GM12878 (cell line): ENCODE results near the gene MKRN1. TPM values are rescaled to one million over a fixed set of nuclear protein-coding genes. Genes with fewer than 3 reads are reported as not detected.

Experiments
- ATAC-seq: fragments of 200-7000 bp; cut with Tn5 transposase; 3 replicates; pipeline ENCODE4 v1.9.1; 2020; ENCODE audit warnings: mild to moderate bottlenecking, moderate library complexity
- BruUV-seq: library from RNA; stranded (reverse); fragments of 400-500 nt; replicated peaks from 2 replicates; lab custom pipeline; 2021; lab: Mats Ljungman, UMichigan
- CTCF ChIA-PET: fragments of 300-600 bp; sonication (Branson Sonifier 250); formaldehyde crosslinking; extraction: SDS; loops from one replicate; lab custom pipeline; 2021; ENCODE audit warnings: inconsistent platforms; lab: Yijun Ruan, JAX
- POLR2A ChIA-PET: fragments of 350-600 bp; formaldehyde crosslinking; extraction: SDS; loops from one replicate; lab custom pipeline; 2021; ENCODE audit warnings: inconsistent platforms; lab: Charles Lee
- RAD21 ChIA-PET: fragments of 300-600 bp; sonication (Branson Sonifier 250); formaldehyde crosslinking; loops from one replicate; lab custom pipeline; 2023; ENCODE audit warnings: antibody characterized with exemption; ENCODE audit not compliant: unreplicated experiment; lab: Charles Lee
- SMC1A ChIA-PET: fragments of 300-600 bp; sonication (Branson Sonifier 250); formaldehyde crosslinking; loops from one replicate; lab custom pipeline; 2023; ENCODE audit not compliant: unreplicated experiment, uncharacterized antibody; lab: Charles Lee
- DNase-seq: peaks from one replicate; pipeline ENCODE4 v3.0.0-alpha.2; 2011; ENCODE audit warnings: low read depth, low spot score
- FAIRE-seq: peaks from 3 replicates; lab custom pipeline; 2011; peaks lifted over from hg19 to GRCh38; lab: Jason Lieb, UNC
- H2AFZ ChIP-seq: 2 replicates; pipeline ENCODE4 v1.6.0; 2011; ENCODE audit warnings: low read depth, low read length, control low read depth; ENCODE audit not compliant: control insufficient read depth
- H3K27ac ChIP-seq: 2 replicates; pipeline ENCODE4 v1.5.1; 2011; ENCODE audit warnings: control low read depth; ENCODE audit not compliant: control insufficient read depth, insufficient read depth
- H3K27me3 ChIP-seq, 2 experiments: replicated peaks in 1 of 2; 2 replicates each; pipeline versions ENCODE4 v1.6.0 to v1.6.1; 2011; ENCODE audit warnings: low read length in 1 of 2; ENCODE audit not compliant: control insufficient read depth in 2 of 2, insufficient read depth in 2 of 2
- H3K36me3 ChIP-seq, 2 experiments: 2 replicates each; pipeline ENCODE4 v1.5.1; 2011; ENCODE audit warnings: low read length in 1 of 2; ENCODE audit not compliant: control insufficient read depth in 2 of 2, insufficient read depth in 2 of 2
- H3K4me1 ChIP-seq: 2 replicates; pipeline ENCODE4 v1.6.1; 2011; ENCODE audit warnings: mild to moderate bottlenecking, low read length, moderate library complexity, mixed read lengths; ENCODE audit not compliant: control insufficient read depth, insufficient read depth
- H3K4me2 ChIP-seq: 2 replicates; pipeline ENCODE4 v1.6.0; 2011; ENCODE audit warnings: control low read depth; ENCODE audit not compliant: control insufficient read depth, insufficient read depth
- H3K4me3 ChIP-seq: fragments of 200-600 bp; sonication (generic); 2 replicates; pipeline ENCODE4 v1.5.1; 2016
- H3K79me2 ChIP-seq: 2 replicates; pipeline ENCODE4 v1.6.0; 2011; ENCODE audit warnings: low read length; ENCODE audit not compliant: control insufficient read depth, insufficient read depth
- H3K9ac ChIP-seq: 2 replicates; pipeline ENCODE4 v1.8.0; 2011; ENCODE audit warnings: low read length, control low read depth, mixed read lengths; ENCODE audit not compliant: control insufficient read depth, insufficient read depth
- H3K9me3 ChIP-seq: replicated peaks from 3 replicates; pipeline ENCODE4 v1.5.1; 2011; ENCODE audit warnings: mild to moderate bottlenecking, low read length; ENCODE audit not compliant: control insufficient read depth, insufficient read depth
- H4K20me1 ChIP-seq: 2 replicates; pipeline ENCODE4 v1.6.0; 2011; ENCODE audit not compliant: control insufficient read depth, insufficient read depth
- E2F8 ChIP-seq: fragments of 450-650 bp; IDR thresholded peaks from 2 replicates; pipeline ENCODE4 v1.6.1; 2018; ENCODE audit warnings: mild to moderate bottlenecking, low read depth, moderate library complexity; ENCODE audit not compliant: partially characterized antibody
- ESRRA ChIP-seq: IDR thresholded peaks from 2 replicates; pipeline ENCODE4 v1.6.1; 2012; ENCODE audit warnings: mild to moderate bottlenecking, low read length, improper control_type of control experiment
- GABPA ChIP-seq: IDR thresholded peaks from 2 replicates; pipeline ENCODE4 v1.6.1; 2014; ENCODE audit warnings: antibody characterized with exemption, low read depth, mild to moderate bottlenecking, inconsistent platforms
- KLF5 ChIP-seq: fragments of 450-650 bp; IDR thresholded peaks from 2 replicates; pipeline ENCODE4 v1.6.1; 2014; ENCODE audit warnings: mild to moderate bottlenecking; ENCODE audit not compliant: partially characterized antibody
- MLLT1 ChIP-seq: fragments of 450-650 bp; IDR thresholded peaks from 2 replicates; pipeline ENCODE4 v1.6.1; 2016; ENCODE audit warnings: mild to moderate bottlenecking
- SMAD1 ChIP-seq: fragments of 450-650 bp; IDR thresholded peaks from 2 replicates; pipeline ENCODE4 v1.6.1; 2018; ENCODE audit warnings: mild to moderate bottlenecking, low read depth; ENCODE audit not compliant: partially characterized antibody
- SREBF1 ChIP-seq: IDR thresholded peaks from 2 replicates; pipeline ENCODE4 v1.6.1; 2012; ENCODE audit warnings: mild to moderate bottlenecking, low read length
- ZNF207 ChIP-seq: fragments of 450-650 bp; IDR thresholded peaks from 2 replicates; pipeline ENCODE4 v1.6.1; 2014; ENCODE audit warnings: antibody characterized with exemption, mild to moderate bottlenecking, borderline replicate concordance
- ZNF24 ChIP-seq: fragments of 450-650 bp; IDR thresholded peaks from 2 replicates; pipeline ENCODE4 v1.6.1; 2017; ENCODE audit warnings: antibody characterized with exemption, mild to moderate bottlenecking
- WGBS: methylation state at CpG from one replicate; pipeline ENCODE4 v1.1.6; 2016; ENCODE audit warnings: low lambda C conversion rate; ENCODE audit not compliant: insufficient replicate concordance, insufficient coverage; ENCODE audit errors: missing lambda C conversion rate; 5-methylcytosine and 5-hydroxymethylcytosine counted together
- in situ Hi-C: fragments of 300-500 bp; cut with MboI; formaldehyde crosslinking; loops from 9 replicates; pipeline ENCODE4 v1.14.3; 2018; ENCODE audit warnings: mixed read lengths
- intact Hi-C: fragments of 100-400 bp; cut with micrococcal nuclease; formaldehyde crosslinking; loops from one replicate; pipeline ENCODE4 v1.14.2; 2022; ENCODE audit not compliant: unreplicated experiment
- polyA plus RNA-seq, 11 experiments: library from polyadenylated mRNA; depleted of rRNA in 4 of 11; unstranded in 6 of 11; stranded (reverse) in 5 of 11; fragments of >200 nt; fragmentation: Nextera tagmentation in 4 of 11; fragmentation: Illumina TruSeq in 1 of 11; extraction: Ambion mirVana in 4 of 11; extraction: Trizol in 1 of 11; gene quantifications; 1 replicate in 1 of 11; 2 replicates in 10 of 11; pipeline versions ENCODE4 v1.2.1 to v1.2.3, GENCODE V29; 2011 to 2016; ENCODE audit warnings: inconsistent platforms in 2 of 11, missing spikeins in 2 of 11, low read depth in 1 of 11
- total RNA-seq, 4 experiments: library from RNA; depleted of rRNA in 3 of 4; stranded (reverse); fragments of >200 nt in 3 of 4; fragmentation: Illumina TruSeq in 1 of 4; extraction: Trizol in 1 of 4; gene quantifications; 2 replicates each; pipeline versions ENCODE4 v1.2.1 to v1.2.3, GENCODE V29; 2013 to 2021

Gene MKRN1
- total and polyA plus RNA-seq, 10 of the 15 experiments (the other 5 are each of a cell fraction or from before 2014, with no cell fraction given) = 19.1 to 61.3 (median 50.6) TPM

GRCh38 chr7:140433396-140433795 is 45.9 kb downstream of the MKRN1 start (continued):
- no peak for TF ChIP-seq MLLT1
- TF ChIP-seq SMAD1 = no peak

GRCh38 chr7:140426130-140426529 is 53.2 kb downstream of the MKRN1 start:
- no peaks in the 10 kb centered on the region for H3K27me3 ChIP-seq
- H3K4me2 ChIP-seq = no peak overlapping the region
- RAD21 ChIA-PET = no interaction called here
- CTCF ChIA-PET = no interaction called here
- no peaks in the 10 kb centered on the region for H3K4me1 ChIP-seq
- SMC1A ChIA-PET = no interaction called here
- TF ChIP-seq GABPA = no peak
- no peak for TF ChIP-seq KLF5
- TF ChIP-seq ESRRA = no peak
- TF ChIP-seq E2F8 = no peak
- TF ChIP-seq ZNF207 = no peak
- TF ChIP-seq ZNF24 = no peak
- no peak for TF ChIP-seq SREBF1
- DNase-seq = no peak
- no peaks in the 10 kb centered on the region for H3K79me2 ChIP-seq
- no peak overlapping the region for H3K4me3 ChIP-seq
- H3K9me3 ChIP-seq = no peaks in the 10 kb centered on the region
- in situ Hi-C loops (no loop called here), intact Hi-C loops (no loop called here)
- BruUV-seq = no TSS peak
- POLR2A ChIA-PET = no interaction called here
- 73% methylated on average over 6 of the region's 6 CpGs for WGBS
- FAIRE-seq = no peak
- ATAC-seq = no peak
- H3K9ac ChIP-seq = no peak overlapping the region
- no peak overlapping the region for H2AFZ ChIP-seq
- no peaks in the 10 kb centered on the region for H3K36me3 ChIP-seq
- no peak overlapping the region for H3K27ac ChIP-seq
- H4K20me1 ChIP-seq = no peaks in the 10 kb centered on the region
